Activated CD4-positive, alpha-beta memory T cell treated with anti-CD3 and anti-CD28 coated beads, Interleukin-2, amount 10 ng/mL, durations not matched to agents 7 days and 5 days (primary cell): ENCODE measurements around the gene OR8J1. TPM values are rescaled to one million over a fixed set of nuclear protein-coding genes. Genes with fewer than 3 reads are reported as not detected.
"Not testable (repeated sequence)": the region's sequence is repeated elsewhere in the genome, so short reads cannot be mapped to it uniquely, and the experiment has no call there.

Source experiments
- CTCF ChIA-PET: fragments of 350-600 bp; sonication (Branson Sonifier 250); formaldehyde crosslinking; loops from one replicate; lab custom pipeline; 2021; ENCODE audit warnings: antibody characterized with exemption, inconsistent platforms; lab: Charles Lee
- POLR2A ChIA-PET: fragments of 350-600 bp; sonication (Branson Sonifier 250); formaldehyde crosslinking; loops from one replicate; lab custom pipeline; 2021; ENCODE audit warnings: antibody characterized with exemption; lab: Charles Lee
- DNase-seq: peaks from one replicate; pipeline ENCODE4 v3.0.0-alpha.2; 2020
- H3K27ac Mint-ChIP-seq: one replicate; pipeline ENCODE4 v1.8.0; 2021; ENCODE audit warnings: mild to moderate bottlenecking, mixed read lengths
- H3K27me3 Mint-ChIP-seq: one replicate; pipeline ENCODE4 v1.8.0; 2021; ENCODE audit warnings: mixed read lengths
- H3K36me3 Mint-ChIP-seq: one replicate; pipeline ENCODE4 v1.8.0; 2021; ENCODE audit warnings: low read depth, mixed read lengths
- H3K4me1 Mint-ChIP-seq: one replicate; pipeline ENCODE4 v1.8.0; 2021; ENCODE audit warnings: mixed read lengths
- H3K4me3 Mint-ChIP-seq: one replicate; pipeline ENCODE4 v1.8.0; 2021; ENCODE audit warnings: mild to moderate bottlenecking, mixed read lengths
- H3K9me3 Mint-ChIP-seq: one replicate; pipeline ENCODE4 v1.8.0; 2021; ENCODE audit warnings: mixed read lengths
- total RNA-seq, 2 experiments: library from RNA; stranded (reverse); gene quantifications; one replicate each; pipeline ENCODE4 v1.2.3, GENCODE V29; 2021

Gene OR8J1, protein sequence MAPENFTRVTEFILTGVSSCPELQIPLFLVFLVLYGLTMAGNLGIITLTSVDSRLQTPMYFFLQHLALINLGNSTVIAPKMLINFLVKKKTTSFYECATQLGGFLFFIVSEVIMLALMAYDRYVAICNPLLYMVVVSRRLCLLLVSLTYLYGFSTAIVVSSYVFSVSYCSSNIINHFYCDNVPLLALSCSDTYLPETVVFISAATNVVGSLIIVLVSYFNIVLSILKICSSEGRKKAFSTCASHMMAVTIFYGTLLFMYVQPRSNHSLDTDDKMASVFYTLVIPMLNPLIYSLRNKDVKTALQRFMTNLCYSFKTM
- not detected for total RNA-seq

- Mint-ChIP-seq H3K36me3 (no peaks in the 10 kb centered on the region), H3K4me3 (no peak within 1 kb of the TSS)
These were observed at the start of gene OR8J1 for GRCh38 chr11:56353991-56354390. Gene OR8J1 (plus strand): TSS chr11:56354291. CDS start chr11:56360247, 5,956 bp downstream.

DNA sequence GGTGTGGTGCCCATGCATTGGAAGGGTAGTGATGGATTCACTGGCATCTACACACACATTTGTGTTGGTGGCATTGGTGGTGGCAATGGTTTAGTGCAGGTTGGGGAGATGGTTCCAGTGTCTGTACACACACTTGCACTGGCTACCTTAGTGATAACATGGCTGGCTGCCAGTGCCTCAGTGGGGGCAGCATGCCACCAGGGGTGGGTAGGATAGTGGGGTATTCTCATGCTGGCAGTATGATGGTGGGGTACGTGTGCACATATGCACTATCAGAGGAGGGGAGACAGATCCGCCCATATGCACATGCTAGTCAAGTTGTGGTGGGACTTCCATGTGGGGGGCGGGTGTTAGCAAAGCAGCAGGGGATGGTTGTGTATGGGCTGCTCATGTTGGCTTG is 46.3 kb upstream of the OR8J1 start:
- no peaks in the 10 kb centered on the region for H3K27me3 Mint-ChIP-seq
- DNase-seq: no peak
- H3K4me3 Mint-ChIP-seq: no peak overlapping the region
- POLR2A ChIA-PET: no interaction called here
- no peaks in the 10 kb centered on the region for H3K36me3 Mint-ChIP-seq
- no peaks in the 10 kb centered on the region for H3K4me1 Mint-ChIP-seq
- no peak overlapping the region for H3K27ac Mint-ChIP-seq
- H3K9me3 Mint-ChIP-seq: peaks cover 39% of the 10 kb centered on the region
- CTCF ChIA-PET: no interaction called here

More at GRCh38 chr11:56353991-56354390, at the start of gene OR8J1:
- Mint-ChIP-seq H3K9me3 (peaks cover 8% of the 10 kb centered on the region), H3K27ac (no peak within 1 kb of the TSS), H3K27me3 (no peaks in the 10 kb centered on the region), H3K4me1 (no peaks in the 10 kb centered on the region)
- POLR2A ChIA-PET: no interaction called here
- DNase-seq: no peak
- CTCF ChIA-PET: no interaction called here

DNA sequence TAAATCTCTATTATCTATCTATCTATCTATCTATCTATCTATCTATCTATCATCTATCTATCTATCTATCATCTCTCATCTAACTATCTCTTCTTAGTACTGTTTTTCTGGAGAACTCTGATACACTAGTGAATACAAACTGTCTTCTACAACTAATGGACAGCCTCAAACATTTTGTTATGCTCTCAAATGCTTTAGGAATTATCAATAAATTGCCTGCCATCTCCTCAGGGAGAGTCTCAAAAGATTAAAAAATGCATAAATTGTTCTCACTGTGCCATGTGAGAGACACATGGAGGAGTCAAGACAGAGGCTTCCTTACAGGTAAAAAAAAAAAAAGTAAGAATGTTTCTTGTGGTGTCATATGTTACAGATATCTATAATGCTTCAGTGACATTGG is 39.2 kb upstream of the OR8J1 start, which contains the start of gene OR8K3:
TSS of gene OR8K3 (plus strand) at position 301 of the 400 bp plus-strand sequence. CDS start 3,163 bp downstream, outside the sequence.
- Mint-ChIP-seq H3K4me1 (no peaks in the 10 kb centered on the region), H3K27ac (no peak within 1 kb of the TSS), H3K9me3 (peaks cover 6% of the 10 kb centered on the region), H3K27me3 (no peaks in the 10 kb centered on the region), H3K36me3 (no peaks in the 10 kb centered on the region), H3K4me3 (no peak within 1 kb of the TSS)
- ChIA-PET POLR2A (no interaction called here), CTCF (no interaction called here)
- no peak for DNase-seq

DNA sequence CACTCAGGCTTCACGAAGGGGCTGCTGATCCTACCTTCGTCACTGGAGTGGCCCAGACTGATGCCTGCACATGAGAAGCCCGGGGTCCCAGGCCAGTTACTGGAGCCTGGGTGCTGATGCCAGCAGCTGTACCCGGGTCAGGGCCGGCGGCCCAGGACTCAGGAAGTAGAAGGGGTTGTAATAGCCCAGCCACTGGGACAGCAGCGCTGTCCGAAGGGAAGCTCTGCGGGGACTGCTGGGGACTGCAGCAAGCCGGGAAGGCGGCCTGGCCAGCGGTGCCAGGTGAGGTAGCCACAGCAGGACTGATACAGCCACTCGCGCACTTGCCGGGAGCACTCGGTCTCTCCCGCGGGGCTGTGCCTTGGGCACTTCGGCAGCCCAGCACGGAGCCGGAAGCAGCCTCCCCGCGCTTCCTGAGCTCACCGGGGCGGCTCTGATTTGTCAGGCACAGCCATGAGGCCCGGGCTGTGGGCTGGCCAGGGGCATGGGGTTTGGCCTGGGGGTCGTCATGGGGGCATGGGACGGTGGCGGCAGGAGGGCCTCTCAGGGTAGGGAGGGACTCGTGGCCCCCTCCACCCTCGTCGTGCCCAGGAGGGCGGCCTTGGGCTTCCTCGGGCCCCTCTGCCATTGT is 22.1 kb upstream of the OR8J1 start:
- POLR2A ChIA-PET: no interaction called here
- CTCF ChIA-PET: no interaction called here
- no peak overlapping the region for H3K4me3 Mint-ChIP-seq

GRCh38 chr11:56333156-56333555 is 20.9 kb upstream of the OR8J1 start:
- no peak overlapping the region for H3K27ac Mint-ChIP-seq
- no peak overlapping the region for H3K4me3 Mint-ChIP-seq
- H3K9me3 Mint-ChIP-seq: peaks cover 12% of the 10 kb centered on the region
- H3K27me3 Mint-ChIP-seq: no peaks in the 10 kb centered on the region
- ChIA-PET POLR2A (no interaction called here), CTCF (no interaction called here)
- H3K4me1 Mint-ChIP-seq: no peaks in the 10 kb centered on the region
- no peak for DNase-seq
- H3K36me3 Mint-ChIP-seq: no peaks in the 10 kb centered on the region

More for the DNA sequence above, 22.1 kb upstream of the OR8J1 start:
- peaks cover 8% of the 10 kb centered on the region for H3K9me3 Mint-ChIP-seq
- no peaks in the 10 kb centered on the region for H3K27me3 Mint-ChIP-seq
- H3K36me3 Mint-ChIP-seq: no peaks in the 10 kb centered on the region
- no peak overlapping the region for H3K27ac Mint-ChIP-seq
- no peak for DNase-seq
- H3K4me1 Mint-ChIP-seq: no peaks in the 10 kb centered on the region

GRCh38 chr11:56340289-56340688 is 13.8 kb upstream of the OR8J1 start:
- Mint-ChIP-seq H3K27ac (no peak overlapping the region), H3K4me1 (no peaks in the 10 kb centered on the region), H3K36me3 (no peaks in the 10 kb centered on the region), H3K4me3 (no peak overlapping the region), H3K9me3 (peaks cover 34% of the 10 kb centered on the region), H3K27me3 (no peaks in the 10 kb centered on the region)
- POLR2A ChIA-PET: no interaction called here
- CTCF ChIA-PET: no interaction called here
- no peak for DNase-seq

DNA sequence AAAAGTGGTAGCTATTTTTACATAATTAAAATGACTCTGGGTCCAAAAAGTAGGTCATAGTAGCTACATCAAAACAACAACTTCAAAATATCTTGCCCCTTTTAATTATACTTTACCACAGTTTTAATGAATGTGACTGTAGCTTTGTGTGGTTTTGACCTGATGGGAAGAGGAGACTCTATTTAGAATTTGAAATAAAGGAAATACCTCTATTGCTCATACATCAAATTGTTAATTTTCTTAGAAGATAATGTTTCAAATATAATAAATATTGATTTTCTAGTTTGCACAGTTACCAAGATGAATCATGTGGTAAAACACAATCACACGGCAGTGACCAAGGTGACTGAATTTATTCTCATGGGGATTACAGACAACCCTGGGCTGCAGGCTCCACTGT is 8.4 kb upstream of the OR8J1 start, which contains the start of gene OR8K1:
TSS of gene OR8K1 (plus strand) at position 301 of the 400 bp plus-strand sequence. CDS start at position 301, 0 bp downstream.
- H3K27me3 Mint-ChIP-seq: no peaks in the 10 kb centered on the region

DNA sequence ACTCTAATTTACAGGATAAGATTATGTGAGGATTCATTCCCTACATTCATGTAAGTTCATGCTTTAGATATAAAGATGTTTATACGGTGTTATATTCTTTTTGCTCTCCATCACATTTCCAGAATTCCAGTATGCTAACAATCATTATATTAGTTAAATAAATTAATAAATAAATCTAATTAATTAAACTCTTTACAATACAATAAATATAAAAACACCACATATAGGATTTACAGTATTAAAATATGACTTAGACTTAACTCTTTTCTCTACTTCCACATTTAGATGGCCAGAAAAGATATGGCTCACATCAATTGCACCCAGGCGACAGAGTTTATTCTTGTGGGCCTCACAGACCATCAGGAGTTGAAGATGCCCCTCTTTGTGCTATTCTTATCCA is 21.2 kb downstream of the OR8J1 start, which contains the start of gene OR8U1:
TSS of gene OR8U1 (plus strand) at position 301 of the 400 bp plus-strand sequence. CDS start at position 301, 0 bp downstream.
- DNase-seq: no peak
- no peaks in the 10 kb centered on the region for H3K36me3 Mint-ChIP-seq
- POLR2A ChIA-PET: no interaction called here
- no peaks in the 10 kb centered on the region for H3K27me3 Mint-ChIP-seq
- peaks cover 14% of the 10 kb centered on the region for H3K9me3 Mint-ChIP-seq
- H3K27ac Mint-ChIP-seq: no peak within 1 kb of the TSS
- no peaks in the 10 kb centered on the region for H3K4me1 Mint-ChIP-seq
- H3K4me3 Mint-ChIP-seq: no peak within 1 kb of the TSS
- CTCF ChIA-PET: no interaction called here

More for the DNA sequence above, 8.4 kb upstream of the OR8J1 start, which contains the start of gene OR8K1:
- Mint-ChIP-seq H3K4me3 (no peak within 1 kb of the TSS), H3K27ac (no peak within 1 kb of the TSS), H3K4me1 (no peaks in the 10 kb centered on the region), H3K9me3 (peaks cover 15% of the 10 kb centered on the region), H3K36me3 (no peaks in the 10 kb centered on the region)
- CTCF ChIA-PET: no interaction called here
- POLR2A ChIA-PET: no interaction called here
- DNase-seq: no peak

- no peak for DNase-seq
- H3K36me3 Mint-ChIP-seq: no peaks in the 10 kb centered on the region
- H3K27me3 Mint-ChIP-seq: no peaks in the 10 kb centered on the region
- peaks cover 7% of the 10 kb centered on the region for H3K9me3 Mint-ChIP-seq
- no peak overlapping the region for H3K4me3 Mint-ChIP-seq
- no peaks in the 10 kb centered on the region for H3K4me1 Mint-ChIP-seq
- ChIA-PET CTCF (no interaction called here), POLR2A (no interaction called here)
- no peak overlapping the region for H3K27ac Mint-ChIP-seq
These were observed 26.0 kb downstream of the OR8J1 start for GRCh38 chr11:56380120-56380519.

- Mint-ChIP-seq H3K36me3 (no peaks in the 10 kb centered on the region), H3K9me3 (peaks cover 10% of the 10 kb centered on the region), H3K27me3 (no peaks in the 10 kb centered on the region), H3K4me3 (no peak overlapping the region), H3K4me1 (no peaks in the 10 kb centered on the region), H3K27ac (no peak overlapping the region)
- no peak for DNase-seq
- POLR2A ChIA-PET: no interaction called here
- CTCF ChIA-PET: no interaction called here
These were observed 40.3 kb downstream of the OR8J1 start for GRCh38 chr11:56394381-56394780.

DNA sequence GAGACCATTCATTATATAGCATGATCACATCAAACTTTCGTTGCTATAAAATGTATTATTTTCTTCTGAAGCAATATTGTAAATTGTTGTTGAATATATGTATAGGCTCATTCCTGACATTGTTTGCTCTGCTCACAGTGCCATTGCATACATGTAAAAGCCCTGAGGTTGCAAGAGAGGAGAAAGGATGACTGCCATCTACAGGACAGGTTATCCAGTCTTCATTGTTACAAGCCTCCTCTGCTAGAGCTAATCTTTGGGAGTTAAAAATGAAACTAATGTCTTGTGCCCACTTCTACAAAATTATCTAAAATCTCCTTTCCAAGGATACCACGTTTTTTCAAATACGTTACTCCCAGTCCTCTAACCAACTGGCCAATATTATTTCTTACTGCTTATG is 42.0 kb downstream of the OR8J1 start:
- POLR2A ChIA-PET: no interaction called here
- Mint-ChIP-seq H3K27me3 (no peaks in the 10 kb centered on the region), H3K36me3 (no peaks in the 10 kb centered on the region), H3K4me3 (no peak overlapping the region), H3K27ac (no peak overlapping the region), H3K4me1 (no peaks in the 10 kb centered on the region), H3K9me3 (peaks cover 8% of the 10 kb centered on the region)
- DNase-seq: no peak
- CTCF ChIA-PET: no interaction called here

DNA sequence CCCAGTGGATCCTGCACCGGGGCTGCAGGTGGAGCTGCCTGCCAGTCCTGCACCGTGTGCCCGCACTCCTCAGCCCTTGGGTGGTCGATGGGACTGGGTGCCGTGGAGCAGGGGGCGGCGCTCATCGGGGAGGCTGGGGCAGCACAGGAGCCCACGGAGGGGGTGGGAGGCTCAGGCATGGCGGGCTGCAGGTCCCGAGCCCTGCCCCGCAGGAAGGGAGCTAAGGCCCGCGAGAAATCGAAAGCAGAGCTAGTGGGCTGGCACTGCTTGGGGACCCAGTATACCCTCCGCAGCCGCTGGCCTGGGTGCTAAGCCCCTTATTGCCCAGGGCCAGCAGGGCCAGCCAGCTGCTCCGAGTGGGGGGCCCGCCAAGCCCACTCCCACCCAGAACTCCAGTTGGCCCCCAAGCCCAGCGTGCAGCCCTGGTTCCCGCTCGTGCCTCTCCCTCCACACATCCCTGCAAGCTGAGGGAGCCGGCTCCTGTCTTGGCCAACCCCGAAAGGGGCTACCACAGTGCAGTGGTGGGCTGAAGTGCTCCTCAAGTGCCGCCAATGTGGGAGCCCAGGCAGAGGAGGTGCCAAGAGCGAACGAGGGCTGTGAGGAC is 47.9 kb downstream of the OR8J1 start:
- H3K36me3 Mint-ChIP-seq, POLR2A ChIA-PET, H3K27me3 Mint-ChIP-seq, H3K27ac Mint-ChIP-seq, H3K4me1 Mint-ChIP-seq, CTCF ChIA-PET, DNase-seq, H3K4me3 Mint-ChIP-seq: not testable (repeated sequence)
- H3K9me3 Mint-ChIP-seq: peaks cover 18% of the 10 kb centered on the region

GRCh38 chr11:56404393-56404792 is 50.3 kb downstream of the OR8J1 start:
- Mint-ChIP-seq H3K27me3 (no peaks in the 10 kb centered on the region), H3K4me3 (no peak overlapping the region), H3K27ac (no peak overlapping the region), H3K9me3 (peaks cover 26% of the 10 kb centered on the region), H3K4me1 (no peaks in the 10 kb centered on the region), H3K36me3 (no peaks in the 10 kb centered on the region)
- ChIA-PET POLR2A (no interaction called here), CTCF (no interaction called here)
- no peak for DNase-seq
